Embryonic facial prominence (tissue), 1 donor: ENCODE measurements around the gene NAA15.
"Not testable (repeated sequence)": the region's sequence is repeated elsewhere in the genome, so short reads cannot be mapped to it uniquely, and the experiment has no call there.

Experiments used
- DNase-seq: peaks from one replicate; pipeline ENCODE4 v3.0.0-alpha.2; 2016; ENCODE audit errors: extremely low spot score

Gene NAA15

GRCh38 chr4:139361301-139361700, 60.0 kb downstream of the NAA15 start:
- no peak for DNase-seq

- DNase-seq, result no peak
These were observed 66.3 kb downstream of the NAA15 start for GRCh38 chr4:139367421-139368090.

GRCh38 chr4:139368998-139369397, 67.7 kb downstream of the NAA15 start:
- DNase-seq, result no peak

GRCh38 chr4:139374251-139374650, 72.9 kb downstream of the NAA15 start:
- no peak for DNase-seq

GRCh38 chr4:139386421-139386820, 85.1 kb downstream of the NAA15 start:
- no peak for DNase-seq

- no peak for DNase-seq
These were observed 87.8 kb downstream of the NAA15 start for GRCh38 chr4:139389102-139389501.

GRCh38 chr4:139389991-139390390, 88.7 kb downstream of the NAA15 start:
- DNase-seq, result no peak

- no peak for DNase-seq
These were observed 90.4 kb downstream of the NAA15 start for GRCh38 chr4:139391731-139392130.

- no peak for DNase-seq
These were observed 91.5 kb downstream of the NAA15 start for GRCh38 chr4:139392797-139393196.

- no peak for DNase-seq
These were observed 100.1 kb downstream of the NAA15 start for GRCh38 chr4:139401368-139401767.

GRCh38 chr4:139402436-139402835, 101.1 kb downstream of the NAA15 start:
- no peak for DNase-seq

- no peak for DNase-seq
These were observed 102.2 kb downstream of the NAA15 start for GRCh38 chr4:139403462-139403861.

GRCh38 chr4:139410312-139410711, 109.0 kb downstream of the NAA15 start:
- no peak for DNase-seq

GRCh38 chr4:139414671-139415210, 113.4 kb downstream of the NAA15 start:
- DNase-seq, result not testable (repeated sequence)

GRCh38 chr4:139416073-139416673, 114.9 kb downstream of the NAA15 start:
- no peak for DNase-seq

- no peak for DNase-seq
These were observed 118.1 kb downstream of the NAA15 start for GRCh38 chr4:139419388-139419914.

GRCh38 chr4:139420652-139421051, 119.3 kb downstream of the NAA15 start:
- no peak for DNase-seq

- DNase-seq, result no peak
These were observed 134.8 kb downstream of the NAA15 start for GRCh38 chr4:139436122-139436521.

- DNase-seq, result no peak
These were observed 136.8 kb downstream of the NAA15 start for GRCh38 chr4:139438141-139438540.

- DNase-seq, result no peak
These were observed 139.7 kb downstream of the NAA15 start for GRCh38 chr4:139441029-139441428.

- DNase-seq, result no peak
These were observed 142.4 kb downstream of the NAA15 start for GRCh38 chr4:139443661-139444060.

GRCh38 chr4:139444881-139445280, 143.6 kb downstream of the NAA15 start:
- not testable (repeated sequence) for DNase-seq

- not testable (repeated sequence) for DNase-seq
These were observed 145.8 kb downstream of the NAA15 start for GRCh38 chr4:139447078-139447477.
